CD4-positive, alpha-beta T cell treated with Interferon alpha-2 for 1 hour (primary cell): ENCODE measurements around the gene CPNE2.
A peak's percentile ranks its signal among the peaks of the same experiment; 100 is the strongest.
"Not testable (repeated sequence)": the region's sequence is repeated elsewhere in the genome, so short reads cannot be mapped to it uniquely, and the experiment has no call there.

ENCODE experiments used
- DNase-seq, 2 donors: peaks; one replicate each; pipeline ENCODE4 v3.0.0-alpha.2; 2020 to 2022

CPNE2 gene

DNA sequence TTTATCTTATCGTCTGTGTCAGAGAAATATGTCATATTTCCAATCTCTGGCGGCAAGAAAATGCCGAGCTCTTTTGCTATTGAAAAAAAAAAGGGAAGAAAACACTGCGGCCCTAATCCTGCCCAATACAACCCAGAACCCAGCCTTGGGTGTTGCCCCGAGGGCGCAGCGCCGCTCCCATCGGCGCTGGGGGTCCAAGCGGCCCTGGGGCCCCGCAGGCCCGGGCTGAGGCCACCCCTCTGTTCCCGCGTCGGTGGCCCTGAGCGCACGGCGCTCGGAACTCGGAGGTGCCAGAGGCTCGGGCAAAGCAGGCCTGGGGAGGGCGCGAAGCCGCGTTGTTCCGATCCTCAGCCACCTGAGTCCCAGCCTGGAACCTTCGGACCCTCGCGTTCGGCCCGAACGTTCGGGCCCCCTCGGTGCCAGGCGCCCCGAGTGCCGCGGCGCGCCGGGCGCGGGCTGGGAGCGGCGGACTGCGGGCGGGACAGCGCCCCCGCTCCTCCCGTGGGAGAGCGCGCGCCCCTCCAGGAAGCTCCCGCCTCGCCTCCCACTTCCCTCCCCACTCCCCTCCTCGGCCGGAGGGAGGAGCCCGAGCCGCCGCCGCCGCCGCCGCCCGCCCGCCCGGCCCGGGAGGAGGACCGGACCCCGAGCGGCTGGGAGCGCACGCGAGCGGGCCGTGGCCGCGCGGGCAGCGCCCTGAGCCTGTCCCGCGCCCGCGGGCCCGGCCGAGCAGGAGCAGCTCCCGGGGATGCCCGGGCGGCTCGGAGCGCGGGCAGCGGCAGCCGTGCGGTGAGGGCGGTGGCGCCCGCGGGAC is at the start of gene CPNE2:
Gene CPNE2 (plus strand): TSS at position 609 of the 811 bp plus-strand sequence. CDS start 18,160 bp downstream, outside the sequence.
- DNase-seq = no peak

DNA sequence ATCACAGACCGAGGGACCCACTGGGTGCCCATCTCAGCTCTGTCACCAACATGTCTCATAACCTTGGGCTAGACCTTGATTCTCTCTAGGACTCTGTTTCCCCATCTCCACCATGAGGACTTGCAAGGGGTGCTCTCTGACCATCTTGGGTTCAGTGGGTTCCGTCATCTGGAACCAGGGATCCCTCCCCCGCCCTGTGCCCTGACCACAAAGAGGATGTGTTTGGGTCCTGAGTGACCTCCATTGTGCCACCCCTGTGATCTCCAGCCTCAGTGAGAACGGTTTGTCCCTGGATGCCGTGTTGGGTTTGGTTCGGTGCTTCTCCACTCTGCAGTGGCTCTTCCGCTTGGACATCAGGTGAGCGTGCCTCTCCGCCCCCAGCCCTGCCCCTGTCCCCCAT is 49.1 kb upstream of the CPNE2 start:
- DNase-seq = no peak

DNA sequence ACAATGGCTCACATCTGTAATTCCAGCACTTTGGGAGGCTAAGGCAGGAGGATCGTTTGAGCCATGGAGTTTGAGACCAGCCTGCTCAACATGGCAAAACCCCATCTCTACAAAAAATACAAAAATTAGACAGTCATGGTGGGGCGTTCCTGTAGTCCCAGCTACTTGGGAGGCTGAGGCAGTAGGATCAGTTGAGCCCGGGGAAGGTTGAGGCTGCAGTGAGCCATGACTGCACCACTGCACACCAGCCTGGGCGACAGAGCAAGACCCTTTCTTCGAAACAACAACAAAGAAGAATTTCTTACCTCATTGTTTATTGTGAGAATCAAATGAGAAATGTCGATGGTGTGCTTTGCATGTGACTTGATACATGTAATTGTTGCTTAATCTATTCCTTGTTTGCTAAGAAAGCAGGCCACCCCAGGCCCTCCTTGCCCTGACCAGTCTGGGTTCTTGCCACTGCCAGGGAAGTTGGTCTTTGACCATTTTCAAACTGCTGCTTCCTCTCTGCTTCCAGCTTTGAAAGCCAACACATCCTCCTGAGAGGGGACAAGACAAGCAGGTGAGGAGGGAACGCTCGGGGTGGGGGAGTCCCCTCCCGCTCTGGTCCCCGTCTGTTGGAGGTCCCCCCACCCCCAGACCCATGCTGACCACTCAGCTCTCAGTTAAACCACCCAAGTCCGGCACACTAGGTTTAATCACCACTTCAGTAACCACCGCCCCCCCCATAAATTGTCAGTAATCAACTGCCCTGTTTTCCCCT is 47.3 kb upstream of the CPNE2 start:
- DNase-seq = no peak

DNA sequence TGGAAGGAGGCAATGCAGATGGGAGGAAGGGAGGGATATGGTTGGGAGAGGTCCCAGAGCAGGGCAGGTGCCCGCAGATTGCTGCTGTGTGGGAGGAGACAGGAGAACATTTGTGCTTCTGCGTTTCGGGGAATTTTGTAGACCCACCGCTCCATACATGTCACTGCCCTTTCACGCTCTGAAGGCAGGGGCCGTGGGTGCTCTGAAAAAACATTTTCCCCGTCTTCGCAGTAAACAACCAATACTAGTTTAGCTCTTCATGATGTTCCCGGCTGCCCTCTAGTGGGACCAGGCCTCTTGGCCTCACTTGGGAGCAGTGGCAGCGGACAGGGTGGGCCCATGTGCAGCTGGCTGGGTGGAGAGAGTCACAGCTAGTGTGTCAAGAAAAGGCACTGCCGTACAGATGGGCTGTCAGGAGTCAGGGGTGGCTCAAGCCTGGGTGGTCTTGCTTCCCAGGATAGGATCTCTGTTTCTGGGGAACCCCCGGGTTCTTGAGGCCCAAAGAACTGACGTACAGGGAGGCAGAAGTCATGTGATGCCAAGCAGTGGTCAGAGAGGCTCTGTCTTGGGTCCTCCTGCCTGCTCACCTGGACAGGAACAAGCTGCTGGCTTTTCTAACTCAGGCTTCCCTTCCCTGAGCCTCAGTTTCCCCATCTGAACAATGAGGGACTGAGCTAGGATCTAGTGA is 46.5 kb upstream of the CPNE2 start:
- DNase-seq = peak; percentile 42 to 55

DNA sequence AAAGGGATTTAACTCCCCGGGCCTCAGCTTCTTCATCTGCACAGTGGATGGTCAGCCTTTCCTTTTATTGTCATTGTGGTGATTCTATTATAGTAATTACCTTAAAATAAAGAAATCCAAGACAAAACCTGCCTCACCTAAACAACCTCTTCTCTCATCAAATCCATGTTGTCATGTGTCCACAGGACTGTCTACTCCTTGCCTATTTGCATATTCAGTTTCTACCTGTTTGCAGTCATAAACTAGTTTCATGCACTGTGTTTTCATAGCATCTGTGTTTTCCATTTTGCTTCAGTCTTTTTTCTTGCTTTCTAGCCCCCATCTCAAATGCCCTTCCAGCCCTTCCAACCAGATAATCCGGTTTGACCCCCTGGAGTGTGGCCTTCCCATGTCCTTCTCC is 44.3 kb upstream of the CPNE2 start:
- DNase-seq = no peak

DNA sequence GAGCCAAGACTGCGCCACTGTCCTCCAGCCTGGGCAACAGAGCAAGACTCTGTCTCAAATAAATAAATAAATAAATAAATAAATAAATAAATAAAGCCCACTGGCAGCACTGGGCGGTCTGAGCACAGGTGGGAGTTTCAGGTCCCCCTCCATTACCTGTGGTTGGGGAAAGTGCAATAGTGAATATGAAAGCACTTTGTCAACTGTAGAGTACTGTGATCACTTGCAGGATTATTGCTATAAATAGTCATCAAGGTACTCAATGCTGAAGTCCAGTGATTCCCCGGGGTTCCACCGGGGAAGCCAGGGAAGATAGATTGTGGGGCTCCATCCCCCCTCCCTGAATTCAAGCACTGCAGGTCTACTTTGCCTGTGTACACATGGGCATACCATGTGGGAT is 42.7 kb upstream of the CPNE2 start:
- no peak for DNase-seq

DNA sequence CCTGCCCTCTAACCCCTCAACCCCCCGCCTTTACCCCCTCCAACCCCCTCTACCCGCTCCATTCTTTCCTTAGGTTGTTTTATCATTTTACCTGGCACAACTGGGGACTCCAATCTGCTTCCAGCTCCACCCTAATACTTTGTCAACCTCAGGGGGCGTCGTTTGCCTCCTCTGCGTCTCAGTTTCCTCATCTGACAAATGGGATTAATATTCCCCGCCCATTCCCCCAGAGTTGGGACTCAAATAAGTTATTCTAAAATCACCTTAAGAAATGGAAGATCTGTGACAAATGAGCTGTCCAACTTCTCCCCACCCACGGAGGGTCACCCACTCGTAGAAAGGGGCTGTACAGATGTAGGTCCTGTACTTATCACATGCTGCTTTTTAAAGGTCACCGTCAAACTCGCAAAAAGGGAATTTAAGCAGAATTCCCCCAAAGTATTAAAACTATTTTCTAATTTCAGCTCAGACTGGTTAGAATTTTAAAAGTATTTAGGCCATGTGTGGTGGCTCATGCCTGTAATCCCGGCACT is 40.6 kb upstream of the CPNE2 start:
- DNase-seq = no peak

DNA sequence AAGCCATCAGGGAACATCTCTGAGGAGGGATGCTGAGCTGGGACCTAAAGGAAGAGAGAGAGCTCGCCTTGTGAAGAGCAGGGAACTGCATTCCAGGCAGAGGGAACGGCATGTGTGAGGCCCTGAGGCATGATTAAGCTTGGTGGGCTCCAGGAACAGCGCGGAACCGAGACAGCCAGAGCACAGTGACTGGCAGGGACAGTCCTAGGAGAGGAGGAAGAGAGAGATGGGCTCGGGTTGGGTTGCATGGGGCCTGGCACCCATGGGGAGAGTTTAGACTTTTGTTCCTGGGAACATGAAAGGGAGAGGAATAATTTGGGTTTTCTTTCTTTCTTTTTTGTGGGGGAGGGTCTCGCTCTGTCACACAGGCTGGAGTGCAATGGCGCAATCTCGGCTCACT is 39.2 kb upstream of the CPNE2 start:
- no peak for DNase-seq

DNA sequence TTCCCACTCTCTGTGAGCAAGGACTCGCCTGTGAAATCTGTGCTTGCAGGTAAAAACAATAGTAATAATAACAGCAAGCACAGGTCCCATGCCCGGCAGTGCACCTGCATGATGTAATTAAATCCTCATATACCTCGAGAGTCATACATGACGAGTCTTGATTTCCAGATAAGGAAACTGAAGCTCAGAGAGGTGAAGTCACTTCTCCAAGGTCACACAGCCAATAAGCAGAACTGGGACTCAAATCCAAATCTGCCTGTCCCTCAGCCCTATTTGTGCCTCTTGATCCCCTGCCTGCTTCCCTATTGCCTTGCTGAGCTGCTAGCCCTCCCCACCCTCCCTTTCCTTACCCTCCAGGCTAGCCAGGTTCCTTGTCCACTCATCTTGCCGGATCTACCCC is 38.0 kb upstream of the CPNE2 start:
- no peak for DNase-seq

DNA sequence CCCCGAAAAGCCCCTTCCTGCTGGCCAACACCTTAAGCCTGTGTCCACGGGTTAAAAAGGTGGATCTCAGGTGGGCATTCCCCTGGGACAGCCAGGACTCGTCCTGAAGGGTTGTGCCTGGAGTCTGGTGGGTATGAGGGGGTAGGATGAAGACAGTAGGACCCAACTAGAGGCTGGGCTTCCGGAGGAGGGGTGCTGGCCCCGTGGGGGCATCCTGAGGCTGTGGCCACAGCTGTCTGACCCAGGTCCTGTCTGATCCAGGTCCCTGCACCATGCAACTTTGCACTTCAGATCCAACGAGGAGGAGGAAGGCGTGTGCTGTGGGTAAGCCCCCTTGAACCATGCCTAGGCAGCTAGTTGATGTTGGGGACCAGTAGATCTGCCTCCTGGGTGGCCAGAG is 37.6 kb upstream of the CPNE2 start:
- DNase-seq = no peak

DNA sequence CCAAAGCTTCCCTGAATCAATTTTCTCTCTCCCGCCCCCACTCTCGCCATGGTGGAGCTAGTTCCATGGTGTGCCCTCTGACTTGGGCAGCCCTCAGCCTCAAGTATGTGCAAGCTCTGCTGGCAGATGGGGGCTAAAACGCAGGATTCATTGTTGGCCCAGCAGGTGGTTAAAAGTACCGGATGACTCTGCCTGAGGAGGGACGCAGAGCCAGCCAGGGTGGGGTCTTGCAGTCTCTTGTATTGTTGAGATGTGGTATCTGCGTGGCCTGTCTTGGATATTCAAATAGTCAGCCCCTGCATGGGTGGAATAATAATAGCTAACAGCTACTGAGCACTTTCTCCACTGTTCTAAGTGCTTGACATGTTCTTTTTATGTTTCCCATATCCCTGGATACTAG is 36.7 kb upstream of the CPNE2 start:
- DNase-seq = no peak

DNA sequence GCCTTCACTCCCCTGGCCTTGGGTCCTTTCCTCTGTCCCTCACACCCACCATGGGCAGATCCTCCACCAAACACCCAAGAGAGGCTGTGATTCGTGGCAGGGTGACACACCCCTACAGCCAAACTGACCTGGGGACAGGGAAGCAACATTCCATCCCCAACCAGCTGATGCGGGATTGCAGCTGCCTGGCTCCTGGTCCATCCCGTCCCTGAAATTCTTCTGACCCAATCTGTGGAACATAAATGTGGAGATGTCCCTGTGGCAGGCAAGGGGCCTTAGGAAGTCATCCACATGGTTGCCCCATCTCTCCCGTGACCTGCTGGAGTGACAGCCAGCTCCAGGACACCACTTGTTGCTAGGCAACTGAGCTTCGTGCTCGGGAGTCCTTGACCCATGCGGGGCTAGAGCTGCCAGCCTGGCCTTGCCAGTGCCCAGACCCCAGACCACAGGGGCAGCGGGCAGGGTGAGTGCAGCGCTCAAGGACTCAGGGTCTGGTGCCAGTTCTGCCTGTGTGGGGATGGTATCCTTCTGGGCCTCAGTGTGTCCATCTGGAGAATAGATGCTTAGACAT is 34.0 kb upstream of the CPNE2 start:
- DNase-seq = no peak

DNA sequence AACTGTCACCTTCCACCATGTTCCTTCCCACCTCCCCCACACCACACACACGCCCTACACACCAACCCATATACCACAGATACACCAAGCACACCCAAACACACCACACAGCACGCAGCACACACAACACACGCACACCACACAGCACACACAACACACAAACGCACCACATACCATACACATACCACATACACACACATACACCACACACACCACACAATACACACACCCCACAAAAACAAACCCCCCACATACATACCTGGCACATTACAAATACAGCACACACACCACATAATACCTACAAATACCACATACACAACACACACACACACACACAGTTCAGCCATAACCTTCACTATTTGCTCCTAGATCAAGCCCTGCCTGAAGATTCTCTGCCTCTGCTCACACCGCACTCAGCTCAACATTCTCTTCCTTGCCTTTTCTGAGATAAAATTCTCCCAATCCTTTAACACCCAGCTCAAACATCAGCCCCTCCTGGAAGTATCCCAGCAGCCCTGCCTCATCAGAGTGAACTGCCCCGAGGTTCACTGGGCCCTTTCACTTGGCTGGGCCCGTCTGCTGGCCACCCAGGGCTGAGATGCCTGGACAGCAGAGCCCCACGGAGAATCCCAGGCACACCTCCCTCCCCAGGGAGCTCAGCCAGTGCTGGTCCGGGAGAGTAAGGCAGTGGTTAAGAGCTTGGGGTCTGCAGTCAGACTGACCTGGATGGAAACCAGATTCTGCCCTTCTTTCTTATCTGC is 31.9 kb upstream of the CPNE2 start:
- no peak for DNase-seq

DNA sequence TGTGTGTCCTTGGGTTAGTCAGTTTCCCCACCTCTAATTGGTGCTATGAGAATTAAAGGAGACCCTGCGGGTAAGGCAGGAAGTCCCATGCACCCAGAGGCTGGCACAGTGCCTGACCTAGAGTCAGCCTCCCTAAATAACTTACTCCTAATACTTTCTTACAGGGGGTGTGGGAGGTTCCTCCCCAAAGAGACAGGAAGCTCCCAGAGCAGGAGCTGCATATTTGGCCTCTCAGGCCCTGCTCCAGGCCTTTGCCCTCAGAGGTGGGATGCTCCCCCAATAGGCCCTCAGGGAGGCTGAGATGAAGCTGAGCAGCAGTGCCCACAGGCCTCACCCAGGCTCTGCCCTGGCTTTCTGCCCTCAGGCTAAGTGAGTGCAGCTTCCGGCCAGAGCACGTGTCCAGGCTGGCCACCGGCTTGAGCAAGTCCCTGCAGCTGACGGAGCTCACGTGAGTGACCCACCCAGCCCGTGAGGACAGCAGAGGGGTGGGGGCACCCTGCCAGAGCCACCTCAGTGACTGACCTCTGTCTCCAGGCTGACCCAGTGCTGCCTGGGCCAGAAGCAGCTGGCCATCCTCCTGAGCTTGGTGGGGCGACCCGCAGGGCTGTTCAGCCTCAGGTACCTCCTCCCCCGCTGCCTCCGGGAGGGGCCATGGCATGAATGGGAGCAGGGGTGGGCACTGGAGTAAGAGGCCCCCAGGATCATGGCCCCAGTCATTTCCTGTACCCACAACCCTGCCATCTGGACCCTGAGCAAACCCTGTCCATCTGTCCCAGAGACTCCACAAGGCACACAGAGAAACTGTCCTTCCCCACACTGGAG is 31.1 kb upstream of the CPNE2 start:
- DNase-seq = peak in 1 of 2 donors; percentile 39

DNA sequence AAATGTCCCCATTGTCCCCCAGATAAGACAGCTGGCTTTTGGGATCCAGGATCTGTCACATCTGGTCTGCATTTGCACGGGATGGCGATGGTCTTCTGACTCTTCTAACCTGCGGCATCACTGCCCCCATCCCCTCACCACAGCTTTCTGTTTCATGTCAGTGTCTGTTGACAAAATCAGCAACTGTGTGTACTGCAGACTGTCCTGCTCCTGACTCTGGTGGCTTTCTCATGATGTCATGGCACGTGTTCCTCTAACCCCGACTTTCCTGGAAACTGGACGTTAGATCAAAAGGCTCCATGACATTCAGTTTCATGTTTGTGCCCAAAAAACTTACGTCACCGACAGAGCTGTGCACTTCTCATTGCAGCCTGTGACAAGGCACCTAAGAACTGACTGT is 30.1 kb upstream of the CPNE2 start:
- DNase-seq = peak in 1 of 2 donors; percentile 57

DNA sequence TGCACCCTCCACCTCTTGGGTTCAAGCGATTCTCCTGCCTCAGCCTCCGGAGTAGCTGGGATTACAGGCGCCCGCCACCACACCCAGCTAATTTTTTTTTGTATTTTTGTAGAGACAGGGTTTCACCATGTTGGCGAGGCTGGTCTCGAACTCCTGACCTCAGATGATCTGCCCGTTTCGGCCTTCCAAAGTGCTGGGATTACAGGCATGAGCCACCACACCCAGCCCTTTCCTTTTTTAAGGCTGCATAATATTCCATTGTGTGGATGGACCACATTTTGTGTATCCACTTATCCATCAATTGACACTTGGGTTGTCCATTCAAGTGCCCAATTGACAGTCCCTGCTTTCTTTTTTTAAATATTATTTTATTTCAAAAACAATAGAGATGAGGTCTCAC is 29.2 kb upstream of the CPNE2 start:
- not testable (repeated sequence) for DNase-seq

DNA sequence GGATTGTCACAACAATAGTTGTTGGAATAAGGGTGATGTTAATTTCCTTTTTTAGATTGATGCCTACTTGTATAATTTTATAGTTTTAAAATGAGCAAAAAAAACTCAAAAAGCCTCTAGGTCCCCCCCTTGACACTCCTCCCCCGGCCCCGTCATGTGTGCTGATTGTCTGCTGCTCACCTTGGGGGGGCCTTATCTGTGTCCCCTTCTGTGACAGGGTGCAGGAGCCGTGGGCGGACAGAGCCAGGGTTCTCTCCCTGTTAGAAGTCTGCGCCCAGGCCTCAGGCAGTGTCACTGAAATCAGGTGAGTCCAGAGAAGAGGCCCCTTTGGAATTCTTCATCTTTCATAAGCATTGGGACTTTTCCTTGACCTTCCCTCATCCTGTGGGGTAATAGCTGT is 27.4 kb upstream of the CPNE2 start:
- DNase-seq = no peak

DNA sequence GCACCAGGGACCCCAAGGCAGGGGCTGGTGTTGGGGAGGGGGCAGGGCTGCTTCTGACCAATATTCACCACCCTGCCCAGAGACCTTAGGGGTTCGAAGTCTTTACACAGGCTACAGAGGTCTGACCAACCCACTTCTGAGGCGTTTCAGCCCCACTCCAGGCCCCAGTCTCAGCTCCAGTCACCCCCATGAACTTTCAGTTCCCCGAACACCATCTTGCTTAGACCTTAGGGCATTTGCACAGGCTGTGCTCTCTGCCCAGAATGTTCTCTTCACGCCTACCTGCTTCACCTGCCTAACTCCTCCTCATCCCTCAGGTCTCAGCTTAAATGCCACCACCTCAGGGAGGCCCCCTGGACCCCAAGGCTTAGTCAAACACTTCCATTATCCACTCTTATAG is 25.8 kb upstream of the CPNE2 start:
- DNase-seq = no peak

DNA sequence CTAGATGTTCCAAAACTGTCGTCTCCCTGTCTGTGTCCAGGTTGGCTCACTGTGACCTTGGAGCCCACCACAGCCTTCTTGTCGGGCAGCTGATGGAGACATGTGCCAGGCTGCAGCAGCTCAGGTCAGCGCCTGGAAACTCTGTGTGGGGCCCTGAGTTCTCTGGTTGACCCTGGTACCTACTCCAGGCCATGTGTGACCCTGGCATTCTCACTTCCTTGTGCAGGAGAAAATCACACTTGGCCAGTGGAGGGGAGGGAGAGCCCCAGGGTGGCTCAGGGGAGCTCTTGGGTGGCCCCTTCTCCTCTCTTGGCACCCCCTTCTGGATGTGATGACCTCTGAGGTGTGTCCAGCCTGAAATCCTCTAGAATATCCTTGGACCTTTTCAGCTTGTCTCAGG is 25.0 kb upstream of the CPNE2 start:
- no peak for DNase-seq

DNA sequence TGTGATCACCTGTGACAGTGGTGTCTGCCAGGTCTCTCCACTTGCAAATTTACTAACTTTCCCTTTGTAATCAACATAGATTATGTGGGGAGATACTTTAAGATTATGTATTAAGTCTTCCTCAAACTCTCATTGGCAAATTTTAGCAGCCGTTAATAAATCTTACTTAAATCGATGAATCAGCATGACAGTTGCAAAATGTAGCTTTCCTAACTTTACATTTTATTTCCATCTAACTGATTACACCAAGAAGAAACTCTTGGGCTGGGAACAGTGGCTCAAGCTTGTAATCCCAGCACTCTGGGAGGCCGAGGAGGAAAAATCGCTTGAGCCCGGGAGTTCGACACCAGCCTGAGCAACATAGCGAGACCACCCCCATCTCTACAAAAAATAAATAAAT is 23.3 kb upstream of the CPNE2 start:
- no peak for DNase-seq

DNA sequence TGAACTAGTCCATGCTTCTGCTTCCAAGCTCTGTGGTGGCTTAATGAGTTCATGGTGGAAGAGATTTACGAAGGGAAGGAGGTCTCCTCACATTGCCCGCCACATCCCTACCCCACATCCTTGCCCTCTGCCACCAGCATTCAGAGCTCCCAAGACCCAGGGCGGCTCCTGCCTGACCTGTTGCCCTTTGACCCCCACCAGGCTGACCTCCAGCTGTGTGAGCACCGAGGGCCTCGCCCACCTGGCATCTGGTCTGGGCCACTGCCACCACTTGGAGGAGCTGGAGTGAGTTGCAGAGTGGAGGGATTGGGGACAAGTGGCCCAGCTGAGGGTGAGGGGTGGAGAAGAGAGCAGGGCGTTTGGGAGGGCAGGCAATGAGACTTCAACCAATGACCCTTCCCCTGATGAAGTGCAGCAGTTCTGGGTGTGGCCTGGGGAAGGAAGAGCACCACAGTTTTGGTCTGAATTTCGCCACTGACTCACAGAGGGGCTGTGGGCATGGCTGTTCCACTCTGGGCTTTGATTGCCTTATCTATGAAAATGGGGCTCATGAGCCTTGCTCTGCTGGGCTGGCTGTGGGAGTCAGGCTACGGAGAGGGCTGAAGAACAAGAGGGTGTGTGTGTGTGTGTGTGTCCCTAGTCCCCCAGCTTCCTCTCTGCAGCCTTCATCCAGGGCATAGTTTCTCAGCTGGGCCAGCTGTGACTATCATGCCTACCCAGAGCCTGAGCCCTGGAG is 22.6 kb upstream of the CPNE2 start:
- no peak for DNase-seq
